Activated T-helper 17 cell treated with anti-CD3 and anti-CD28 coated beads, Interleukin-2, amount 50 U/mL, for 72 hours (primary cell): ENCODE results near the gene PPM1L. TPM values are rescaled to one million over a fixed set of nuclear protein-coding genes. Genes with fewer than 3 reads are reported as not detected.
"Not testable (repeated sequence)": the region's sequence is repeated elsewhere in the genome, so short reads cannot be mapped to it uniquely, and the experiment has no call there.

Source experiments
- ATAC-seq: fragments of 150-1000 bp; cut with Tn5 transposase; replicated peaks from 2 replicates; pipeline ENCODE4 v1.10.0; 2021; ENCODE audit warnings: mild to moderate bottlenecking, moderate library complexity
- H3K27ac Mint-ChIP-seq: one replicate; pipeline ENCODE4 v1.8.0; 2022; ENCODE audit warnings: mixed read lengths
- H3K27me3 Mint-ChIP-seq: one replicate; pipeline ENCODE4 v1.8.0; 2022; ENCODE audit warnings: mixed read lengths
- H3K36me3 Mint-ChIP-seq: one replicate; pipeline ENCODE4 v1.8.0; 2022; ENCODE audit warnings: low read depth, mild to moderate bottlenecking, mixed read lengths
- H3K4me1 Mint-ChIP-seq: one replicate; pipeline ENCODE4 v1.8.0; 2022; ENCODE audit warnings: mixed read lengths
- H3K4me3 Mint-ChIP-seq: one replicate; pipeline ENCODE4 v1.8.0; 2022; ENCODE audit warnings: mild to moderate bottlenecking, mixed read lengths
- H3K9me3 Mint-ChIP-seq: one replicate; pipeline ENCODE4 v1.8.0; 2022; ENCODE audit warnings: mixed read lengths
- total RNA-seq, 2 donors: library from RNA; stranded (reverse); gene quantifications; one replicate each; pipeline ENCODE4 v1.2.3, GENCODE V29; 2022

Gene PPM1L
- total RNA-seq, 2 donors from 2014 or later, result 2.1 to 3.1 TPM

DNA sequence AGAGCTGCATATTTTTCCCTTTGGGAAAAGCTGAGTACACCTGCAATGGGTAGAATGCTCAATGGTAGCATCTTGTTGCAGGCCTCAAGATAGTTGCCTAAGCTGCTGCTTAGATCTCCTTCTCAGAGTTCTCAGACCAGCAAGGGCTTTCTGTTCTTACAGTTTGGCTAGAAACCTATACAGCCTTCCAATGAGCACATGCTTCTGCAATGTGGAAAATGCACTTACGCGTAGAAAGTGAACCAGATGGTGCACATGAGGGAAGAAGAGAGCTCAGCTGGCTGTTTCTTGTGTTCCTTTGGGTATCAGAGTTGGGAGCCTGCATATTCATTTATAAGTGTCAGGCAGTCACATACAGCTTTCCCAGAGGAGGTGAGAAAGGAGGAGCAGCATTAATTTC lies 212.7 kb downstream of the PPM1L start:
- Mint-ChIP-seq H3K36me3 (no peaks in the 10 kb centered on the region), H3K27ac (no peak overlapping the region), H3K4me3 (no peak overlapping the region), H3K9me3 (no peaks in the 10 kb centered on the region), H3K4me1 (peaks cover 5% of the 10 kb centered on the region), H3K27me3 (no peaks in the 10 kb centered on the region)
- ATAC-seq, result no peak

DNA sequence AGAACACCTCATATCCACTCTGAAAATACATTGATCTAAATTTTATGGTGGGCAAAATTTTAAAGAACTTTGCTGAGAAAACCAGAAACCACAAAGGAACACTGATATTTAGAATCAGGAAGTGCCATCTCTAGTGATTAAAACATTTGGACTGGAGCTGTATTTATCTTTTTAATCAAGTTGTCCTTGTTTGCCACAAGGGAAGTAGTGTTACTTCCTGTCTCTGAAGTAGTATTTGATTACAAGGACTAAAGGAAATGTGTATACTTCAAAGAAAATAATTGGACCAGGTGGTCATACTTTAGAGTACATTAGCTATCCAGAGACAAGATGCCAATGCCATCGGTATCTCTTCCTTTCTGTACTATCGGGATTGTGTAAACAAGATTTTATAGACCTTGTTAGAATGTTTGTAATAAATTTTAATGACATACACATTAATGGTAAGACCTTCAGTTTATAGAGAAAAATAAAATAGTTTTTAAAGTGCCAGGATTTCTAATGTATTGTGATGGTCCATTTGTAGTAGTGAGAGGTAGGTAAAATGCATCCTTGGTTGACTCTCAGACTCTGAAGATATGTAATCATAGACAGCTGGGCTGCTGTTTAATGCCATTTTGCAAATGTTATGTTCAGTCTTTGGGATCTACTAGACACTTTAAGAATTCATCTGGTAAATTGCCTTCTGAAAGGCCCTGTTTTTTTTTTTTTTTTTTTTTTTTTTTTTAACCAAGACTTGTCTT lies 217.2 kb downstream of the PPM1L start:
- ATAC-seq, result no peak
- no peaks in the 10 kb centered on the region for H3K27me3 Mint-ChIP-seq
- H3K27ac Mint-ChIP-seq, result no peak overlapping the region

DNA sequence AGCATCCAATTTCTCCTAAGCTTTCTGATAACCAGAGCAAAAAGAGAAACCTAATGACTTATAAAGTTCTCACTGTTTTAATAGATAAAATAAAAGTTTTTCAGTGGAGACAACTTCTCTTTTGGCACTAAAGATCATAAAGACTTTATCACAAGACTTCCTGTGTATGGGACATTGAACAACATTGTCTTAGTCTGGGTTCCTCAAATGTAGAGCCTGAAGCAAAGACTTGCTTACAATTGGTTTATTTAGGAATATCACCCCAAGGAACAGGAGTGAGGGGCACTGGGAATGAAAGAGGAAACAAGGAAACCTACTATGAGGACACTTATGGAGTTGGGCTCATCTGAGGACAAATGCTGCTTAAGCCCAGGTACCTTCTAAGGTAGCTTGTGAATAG lies 221.7 kb downstream of the PPM1L start:
- Mint-ChIP-seq H3K4me3 (no peak overlapping the region), H3K36me3 (no peaks in the 10 kb centered on the region), H3K27me3 (no peaks in the 10 kb centered on the region), H3K4me1 (peaks cover 8% of the 10 kb centered on the region), H3K27ac (no peak overlapping the region), H3K9me3 (peaks cover 3% of the 10 kb centered on the region)
- ATAC-seq, result no peak

More for the DNA sequence above, 217.2 kb downstream of the PPM1L start:
- Mint-ChIP-seq H3K4me1 (peaks cover 5% of the 10 kb centered on the region), H3K9me3 (no peaks in the 10 kb centered on the region), H3K36me3 (no peaks in the 10 kb centered on the region), H3K4me3 (no peak overlapping the region)

DNA sequence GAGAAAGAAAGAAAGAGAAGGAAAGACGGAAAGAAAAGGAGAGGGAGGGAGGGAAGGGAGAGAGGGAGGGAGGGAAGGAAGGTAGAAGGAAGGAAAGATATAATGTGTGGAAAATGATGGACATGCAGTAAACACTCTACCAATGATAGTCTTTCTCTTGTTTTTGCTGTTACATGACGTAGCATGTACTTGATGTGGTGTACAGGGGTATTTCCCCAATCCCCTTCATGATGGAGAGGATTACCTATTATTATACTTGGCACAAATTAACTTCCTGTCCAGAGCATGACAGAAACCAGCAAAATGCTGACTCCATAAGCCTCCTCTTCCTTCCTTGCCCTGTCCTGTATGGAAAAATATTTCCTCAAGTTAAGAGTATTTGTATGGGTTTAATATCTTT lies 224.7 kb downstream of the PPM1L start:
- peak overlapping the region; percentile 68 for H3K27ac Mint-ChIP-seq
- no peak overlapping the region for H3K4me3 Mint-ChIP-seq
- H3K9me3 Mint-ChIP-seq, result peaks cover 3% of the 10 kb centered on the region
- ATAC-seq, result peak; percentile 67
- no peaks in the 10 kb centered on the region for H3K27me3 Mint-ChIP-seq
- peaks cover 5% of the 10 kb centered on the region for H3K4me1 Mint-ChIP-seq
- no peaks in the 10 kb centered on the region for H3K36me3 Mint-ChIP-seq

DNA sequence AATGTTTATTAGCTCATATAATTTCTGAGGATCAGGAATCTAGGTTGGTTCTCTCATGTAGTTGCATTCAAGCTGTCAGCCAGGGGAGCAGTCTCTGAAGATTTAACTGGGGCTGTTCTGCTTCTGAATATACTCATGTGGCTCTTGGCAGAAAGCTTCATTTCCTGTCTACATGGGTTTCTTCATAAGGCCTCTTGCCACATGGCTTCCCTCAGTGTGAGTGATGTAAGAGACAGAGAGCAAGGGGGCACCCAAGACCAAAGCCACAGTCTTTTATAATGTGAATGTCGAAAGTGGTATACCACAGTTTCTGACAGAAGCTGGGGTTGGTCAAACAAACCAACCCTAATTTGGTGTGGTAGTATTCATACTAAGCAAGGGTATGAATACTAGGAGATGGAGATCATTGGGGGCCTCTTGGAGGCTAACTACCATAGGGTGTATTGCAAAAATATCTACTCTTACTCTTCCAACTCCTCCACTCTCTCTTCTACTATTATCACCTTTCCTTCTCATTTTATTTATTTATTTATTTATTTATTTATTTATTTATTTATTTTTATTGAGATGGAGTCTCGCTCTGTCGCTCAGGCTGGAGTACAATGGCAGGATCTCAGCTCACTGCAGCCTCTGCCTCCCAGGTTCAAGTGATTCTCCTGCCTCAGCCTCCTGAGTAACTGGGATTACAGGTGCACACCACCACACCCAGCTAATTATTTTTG lies 225.3 kb downstream of the PPM1L start:
- peaks cover 3% of the 10 kb centered on the region for H3K9me3 Mint-ChIP-seq
- peak; percentile 69 for ATAC-seq
- H3K27me3 Mint-ChIP-seq, result no peaks in the 10 kb centered on the region
- H3K27ac Mint-ChIP-seq, result peak overlapping the region; percentile 68
- H3K4me1 Mint-ChIP-seq, result peaks cover 5% of the 10 kb centered on the region
- H3K4me3 Mint-ChIP-seq, result no peak overlapping the region
- H3K36me3 Mint-ChIP-seq, result no peaks in the 10 kb centered on the region

DNA sequence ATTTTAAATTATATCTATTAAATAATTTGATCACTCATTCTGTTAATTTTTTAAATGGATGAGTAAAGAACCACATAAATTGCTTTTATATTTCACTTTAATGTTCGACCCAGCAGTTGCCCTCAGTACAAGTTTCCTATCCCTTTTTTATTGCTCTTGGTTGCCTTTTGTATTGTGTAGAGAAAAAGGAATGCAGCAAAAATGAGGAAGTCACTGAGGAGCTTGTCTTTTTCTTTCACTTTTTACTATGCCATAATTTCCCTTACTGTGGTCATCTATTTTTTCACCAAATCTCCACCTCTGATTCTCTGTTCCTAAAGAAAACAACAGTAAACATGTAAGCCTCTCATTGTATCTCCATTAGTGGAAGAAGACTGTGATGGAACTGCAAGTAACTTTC lies 226.5 kb downstream of the PPM1L start:
- ATAC-seq, result no peak
- no peaks in the 10 kb centered on the region for H3K36me3 Mint-ChIP-seq
- H3K27ac Mint-ChIP-seq, result no peak overlapping the region
- peaks cover 3% of the 10 kb centered on the region for H3K9me3 Mint-ChIP-seq
- no peak overlapping the region for H3K4me3 Mint-ChIP-seq
- H3K4me1 Mint-ChIP-seq, result peaks cover 5% of the 10 kb centered on the region
- H3K27me3 Mint-ChIP-seq, result no peaks in the 10 kb centered on the region

DNA sequence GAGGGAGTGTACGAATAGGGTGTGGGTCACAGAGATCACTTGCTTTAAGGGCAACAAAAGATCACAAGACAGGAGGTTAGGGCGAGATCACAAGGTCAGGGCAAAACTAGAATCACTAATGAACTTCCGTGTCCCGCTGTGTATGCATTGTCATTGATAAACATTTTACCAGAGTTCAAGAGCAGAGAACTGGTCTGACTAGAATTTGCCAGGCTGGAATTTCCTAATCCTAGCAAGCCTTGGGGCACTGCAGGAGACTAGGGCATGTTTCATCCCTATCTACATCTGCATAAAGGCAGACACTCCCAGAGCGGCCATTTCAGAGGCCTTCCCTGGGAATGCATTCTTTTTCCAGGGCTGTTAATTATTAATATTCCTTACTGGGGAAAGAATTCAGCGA lies 227.9 kb downstream of the PPM1L start:
- not testable (repeated sequence) for H3K9me3 Mint-ChIP-seq, H3K27me3 Mint-ChIP-seq, H3K36me3 Mint-ChIP-seq, ATAC-seq, H3K27ac Mint-ChIP-seq, H3K4me1 Mint-ChIP-seq, H3K4me3 Mint-ChIP-seq

DNA sequence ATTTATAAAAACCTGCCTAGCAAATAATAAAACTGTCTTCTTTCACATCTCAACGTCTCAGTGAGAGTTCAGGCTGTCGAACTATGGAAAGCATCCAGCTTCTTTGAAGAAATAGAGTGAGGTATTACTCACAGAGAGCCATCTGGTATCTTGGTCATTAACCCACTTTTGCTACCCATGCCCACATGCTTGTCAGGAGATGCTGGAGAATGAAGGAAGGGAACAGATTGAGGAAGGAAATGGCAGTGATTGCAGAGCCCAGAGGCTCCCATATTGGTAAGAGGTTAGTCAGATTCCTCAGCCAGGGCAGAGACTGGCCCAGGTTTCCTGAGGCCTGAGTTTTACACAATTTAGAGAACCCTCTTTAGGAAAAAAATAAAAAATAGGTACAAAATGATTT lies 230.0 kb downstream of the PPM1L start:
- ATAC-seq, result no peak
- peaks cover under 1% of the 10 kb centered on the region for H3K4me1 Mint-ChIP-seq
- H3K36me3 Mint-ChIP-seq, result no peaks in the 10 kb centered on the region
- no peaks in the 10 kb centered on the region for H3K9me3 Mint-ChIP-seq
- H3K27me3 Mint-ChIP-seq, result no peaks in the 10 kb centered on the region
- H3K4me3 Mint-ChIP-seq, result no peak overlapping the region
- no peak overlapping the region for H3K27ac Mint-ChIP-seq

DNA sequence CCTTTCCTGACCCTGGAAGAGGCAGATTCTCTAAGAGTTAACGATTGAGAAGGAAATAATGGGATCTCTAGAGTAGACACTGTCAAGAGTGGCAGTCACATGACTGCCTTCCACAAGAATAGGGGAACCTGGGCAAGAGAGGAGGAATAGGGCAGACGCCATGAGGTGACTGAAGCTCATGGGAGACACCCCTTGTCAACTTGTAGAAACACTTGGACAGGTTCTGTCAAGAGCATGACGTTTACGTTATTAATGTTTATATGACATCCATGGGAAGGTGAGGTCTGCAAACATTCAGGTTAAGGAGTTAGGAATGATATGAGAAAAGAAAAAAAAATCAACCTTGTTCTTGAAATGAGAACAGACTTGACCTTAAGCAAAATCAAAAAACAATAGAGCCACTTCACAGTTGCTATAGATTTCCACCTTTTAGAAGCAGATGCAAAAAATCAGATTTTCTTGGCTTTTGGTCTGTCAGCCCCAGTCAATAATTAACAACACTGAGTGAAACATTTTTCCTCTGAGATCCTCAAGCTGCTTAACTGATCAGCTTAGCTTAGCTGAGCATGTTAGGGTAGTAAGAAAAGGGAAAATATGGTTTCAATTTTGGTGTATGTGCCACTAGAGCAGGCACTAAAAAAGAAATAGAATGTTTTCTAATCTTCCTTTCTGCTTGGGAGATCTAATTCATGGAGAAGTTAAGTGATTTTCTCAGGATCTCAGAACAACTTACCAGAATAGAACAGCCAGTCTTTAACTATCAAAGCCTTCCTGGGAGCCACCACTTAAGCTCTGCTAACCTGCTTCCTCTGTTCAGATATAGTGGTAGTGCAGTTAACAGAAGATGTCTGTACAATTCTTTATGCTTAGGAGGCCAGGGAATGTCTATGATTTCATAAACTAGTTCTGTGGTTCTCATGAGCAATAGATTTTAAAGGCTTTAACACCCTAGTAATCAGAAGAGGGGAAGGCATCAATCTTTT lies 232.2 kb downstream of the PPM1L start:
- Mint-ChIP-seq H3K27ac (no peak overlapping the region), H3K36me3 (no peaks in the 10 kb centered on the region), H3K9me3 (no peaks in the 10 kb centered on the region), H3K4me3 (no peak overlapping the region), H3K27me3 (no peaks in the 10 kb centered on the region), H3K4me1 (no peaks in the 10 kb centered on the region)
- no peak for ATAC-seq

DNA sequence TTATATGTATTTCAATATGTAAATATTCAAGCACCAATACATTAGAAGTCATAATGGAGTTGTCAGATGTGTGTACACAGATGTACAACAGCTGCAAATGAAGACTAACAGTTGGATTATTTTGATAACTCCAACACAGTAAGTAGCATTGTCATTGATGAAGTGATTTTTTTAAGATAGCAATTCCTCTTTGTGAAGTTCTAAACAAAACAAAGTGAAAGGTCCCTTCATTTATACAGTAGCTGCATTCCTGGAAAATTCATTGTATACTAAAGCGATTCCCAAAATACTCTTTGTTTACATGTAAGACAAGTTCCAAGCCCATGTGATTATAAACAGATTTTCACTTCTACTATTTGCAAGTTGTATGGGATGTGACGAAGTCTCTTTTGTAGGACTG lies 234.4 kb downstream of the PPM1L start:
- Mint-ChIP-seq H3K4me1 (no peaks in the 10 kb centered on the region), H3K27ac (no peak overlapping the region), H3K36me3 (no peaks in the 10 kb centered on the region), H3K9me3 (peaks cover under 1% of the 10 kb centered on the region), H3K27me3 (no peaks in the 10 kb centered on the region), H3K4me3 (no peak overlapping the region)
- ATAC-seq, result no peak

DNA sequence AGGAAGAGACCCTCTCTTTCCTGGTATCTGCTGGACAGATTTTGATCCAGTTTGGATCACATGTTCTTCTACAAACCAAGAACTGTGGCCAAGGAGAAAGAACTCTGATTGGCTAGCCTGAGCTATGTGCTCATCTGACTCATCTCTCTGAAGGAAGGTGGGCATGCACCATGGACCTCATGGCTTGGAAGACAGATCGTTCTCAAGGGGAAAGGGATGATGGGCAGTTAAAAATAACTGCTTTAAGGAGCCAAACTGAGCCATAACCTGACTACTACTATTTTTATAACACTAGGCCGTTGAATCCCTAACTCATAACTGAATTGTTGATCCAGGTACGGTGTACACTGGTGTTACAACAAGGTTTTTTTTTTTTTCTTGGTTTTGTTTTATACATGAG lies 236.7 kb downstream of the PPM1L start:
- Mint-ChIP-seq H3K9me3 (peaks cover 4% of the 10 kb centered on the region), H3K27ac (no peak overlapping the region), H3K4me1 (no peaks in the 10 kb centered on the region), H3K36me3 (no peaks in the 10 kb centered on the region), H3K4me3 (no peak overlapping the region), H3K27me3 (no peaks in the 10 kb centered on the region)
- ATAC-seq, result no peak

DNA sequence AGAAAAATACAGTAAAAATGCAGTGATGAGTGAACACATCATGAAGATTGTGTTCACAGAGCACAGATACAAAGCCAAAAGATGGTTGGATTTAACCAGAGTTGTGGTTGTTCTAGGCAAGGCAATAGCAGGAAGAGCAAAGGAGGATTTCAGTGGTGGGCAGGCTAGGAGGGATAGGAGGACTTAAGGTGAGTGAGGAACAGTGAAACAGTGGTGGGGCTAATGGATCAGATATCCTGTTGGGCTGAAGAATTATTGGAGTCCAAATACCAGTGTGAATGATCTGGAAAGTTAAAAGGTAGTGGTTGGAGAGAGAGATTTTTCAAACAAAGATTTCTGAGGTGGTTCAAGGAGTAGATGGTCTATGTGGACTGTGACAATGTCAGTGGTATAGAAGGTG lies 240.8 kb downstream of the PPM1L start:
- H3K4me3 Mint-ChIP-seq, result no peak overlapping the region
- ATAC-seq, result no peak
- no peaks in the 10 kb centered on the region for H3K27me3 Mint-ChIP-seq
- no peaks in the 10 kb centered on the region for H3K36me3 Mint-ChIP-seq
- no peaks in the 10 kb centered on the region for H3K4me1 Mint-ChIP-seq
- no peak overlapping the region for H3K27ac Mint-ChIP-seq
- H3K9me3 Mint-ChIP-seq, result peaks cover 4% of the 10 kb centered on the region

DNA sequence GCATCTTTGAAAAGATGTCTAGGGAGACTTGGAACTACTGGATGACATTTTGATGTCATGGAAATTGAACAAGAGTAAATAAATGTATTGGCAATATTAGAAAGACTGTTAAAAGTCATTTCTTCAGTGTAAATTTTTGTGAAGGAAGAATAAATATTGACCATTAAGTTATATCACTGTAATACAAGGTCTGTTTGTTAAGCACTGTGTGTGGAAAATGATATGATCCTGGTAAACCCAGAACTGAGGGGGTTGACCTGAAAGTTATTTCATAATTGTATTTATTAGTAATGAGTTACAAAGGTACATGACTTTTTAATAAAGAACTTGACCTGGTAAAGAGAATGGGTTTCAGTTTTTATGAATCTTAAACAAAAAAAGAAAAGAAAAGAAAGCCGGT lies 242.6 kb downstream of the PPM1L start:
- H3K4me1 Mint-ChIP-seq, result no peaks in the 10 kb centered on the region
- H3K36me3 Mint-ChIP-seq, result no peaks in the 10 kb centered on the region
- no peaks in the 10 kb centered on the region for H3K27me3 Mint-ChIP-seq
- H3K4me3 Mint-ChIP-seq, result no peak overlapping the region
- ATAC-seq, result no peak
- H3K9me3 Mint-ChIP-seq, result peaks cover 4% of the 10 kb centered on the region
- H3K27ac Mint-ChIP-seq, result no peak overlapping the region

DNA sequence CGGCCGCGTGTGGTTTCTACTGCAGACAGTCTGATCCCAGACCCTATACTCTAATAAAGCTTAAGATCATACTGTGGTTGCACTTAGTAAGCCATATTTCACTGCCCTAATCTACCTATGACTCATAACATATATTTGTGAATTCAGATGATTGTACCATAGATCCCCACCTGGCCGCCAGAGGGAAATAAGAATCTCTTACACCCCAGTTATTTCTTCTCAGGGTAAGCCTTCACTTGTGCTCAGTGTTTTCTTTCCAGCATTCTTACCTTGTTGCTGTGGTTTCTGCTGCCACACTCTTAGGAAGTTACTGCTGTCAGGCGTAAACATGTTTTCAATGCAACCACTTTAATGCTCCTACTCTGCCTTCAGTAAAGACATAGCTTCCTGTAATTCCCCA lies 243.2 kb downstream of the PPM1L start:
- no peak overlapping the region for H3K27ac Mint-ChIP-seq
- no peaks in the 10 kb centered on the region for H3K27me3 Mint-ChIP-seq
- peaks cover 4% of the 10 kb centered on the region for H3K9me3 Mint-ChIP-seq
- ATAC-seq, result peak; percentile 21
- H3K36me3 Mint-ChIP-seq, result no peaks in the 10 kb centered on the region
- no peak overlapping the region for H3K4me3 Mint-ChIP-seq
- no peaks in the 10 kb centered on the region for H3K4me1 Mint-ChIP-seq
